ENCODE data around the gene HAUS3. TPM values are rescaled to one million over a fixed set of nuclear protein-coding genes. Genes with fewer than 3 reads are reported as not detected.
"Not testable (repeated sequence)": the region's sequence is repeated elsewhere in the genome, so short reads cannot be mapped to it uniquely, and the experiment has no call there.

HAUS3 gene
- total RNA-seq, 2 experiments from 2014 or later: 23.6 to 23.7 TPM

- Mint-ChIP-seq H3K27me3 (no peaks in the 10 kb centered on the region), H3K9me3 (no peaks in the 10 kb centered on the region), H3K27ac (no peak overlapping the region), H3K36me3 (peaks cover 20% of the 10 kb centered on the region), H3K4me1 (peaks cover 38% of the 10 kb centered on the region), H3K4me3 (no peak overlapping the region)
- DNase-seq: no peak
Measured at GRCh38 chr4:2243681-2244380, 1.9 kb upstream of the HAUS3 start.

GRCh38 chr4:2241003-2241402 is 918 bp downstream of the HAUS3 start:
- Mint-ChIP-seq H3K4me1 (peaks cover 55% of the 10 kb centered on the region), H3K27ac (peak overlapping the region; percentile 89), H3K27me3 (no peaks in the 10 kb centered on the region), H3K9me3 (no peaks in the 10 kb centered on the region), H3K36me3 (peaks cover 30% of the 10 kb centered on the region), H3K4me3 (peak overlapping the region; percentile 87)
- no peak for DNase-seq

- H3K27ac Mint-ChIP-seq: peak overlapping the region; percentile 26
- no peak for DNase-seq
- peaks cover 45% of the 10 kb centered on the region for H3K4me1 Mint-ChIP-seq
- H3K9me3 Mint-ChIP-seq: no peaks in the 10 kb centered on the region
- peak overlapping the region; percentile 68 for H3K4me3 Mint-ChIP-seq
- no peaks in the 10 kb centered on the region for H3K27me3 Mint-ChIP-seq
- peaks cover 39% of the 10 kb centered on the region for H3K36me3 Mint-ChIP-seq
Measured at GRCh38 chr4:2236944-2237666, 4.8 kb downstream of the HAUS3 start.

GRCh38 chr4:2231082-2231481 is 10.8 kb downstream of the HAUS3 start:
- Mint-ChIP-seq H3K9me3 (no peaks in the 10 kb centered on the region), H3K4me1 (peaks cover 13% of the 10 kb centered on the region), H3K27ac (no peak overlapping the region), H3K36me3 (peaks cover 11% of the 10 kb centered on the region), H3K4me3 (no peak overlapping the region), H3K27me3 (no peaks in the 10 kb centered on the region)
- no peak for DNase-seq

GRCh38 chr4:2226261-2226660 is 15.7 kb downstream of the HAUS3 start:
- no peak for DNase-seq
- Mint-ChIP-seq H3K4me1 (peaks cover 2% of the 10 kb centered on the region), H3K27me3 (no peaks in the 10 kb centered on the region), H3K4me3 (no peak overlapping the region), H3K36me3 (peaks cover 5% of the 10 kb centered on the region), H3K9me3 (no peaks in the 10 kb centered on the region), H3K27ac (no peak overlapping the region)

GRCh38 chr4:2222838-2223237 is 19.1 kb downstream of the HAUS3 start:
- Mint-ChIP-seq H3K27ac (no peak overlapping the region), H3K27me3 (no peaks in the 10 kb centered on the region), H3K4me1 (peaks cover 2% of the 10 kb centered on the region), H3K4me3 (no peak overlapping the region), H3K9me3 (no peaks in the 10 kb centered on the region), H3K36me3 (peaks cover 3% of the 10 kb centered on the region)
- no peak for DNase-seq

GRCh38 chr4:2221378-2221777 is 20.5 kb downstream of the HAUS3 start:
- not testable (repeated sequence) for H3K9me3 Mint-ChIP-seq, DNase-seq, H3K27me3 Mint-ChIP-seq, H3K27ac Mint-ChIP-seq, H3K4me3 Mint-ChIP-seq, H3K36me3 Mint-ChIP-seq, H3K4me1 Mint-ChIP-seq

- Mint-ChIP-seq H3K27ac (no peak overlapping the region), H3K4me1 (peaks cover 2% of the 10 kb centered on the region), H3K27me3 (no peaks in the 10 kb centered on the region), H3K9me3 (no peaks in the 10 kb centered on the region), H3K36me3 (peaks cover 3% of the 10 kb centered on the region), H3K4me3 (no peak overlapping the region)
- peak; percentile 68 for DNase-seq
Measured at GRCh38 chr4:2220016-2220630, 21.8 kb downstream of the HAUS3 start.

- Mint-ChIP-seq H3K36me3 (peaks cover 3% of the 10 kb centered on the region), H3K9me3 (no peaks in the 10 kb centered on the region), H3K4me1 (peaks cover 2% of the 10 kb centered on the region), H3K4me3 (no peak overlapping the region), H3K27ac (no peak overlapping the region), H3K27me3 (no peaks in the 10 kb centered on the region)
- DNase-seq: no peak
Measured at GRCh38 chr4:2219233-2219760, 22.6 kb downstream of the HAUS3 start.

GRCh38 chr4:2218436-2218835 is 23.5 kb downstream of the HAUS3 start:
- Mint-ChIP-seq H3K4me3 (no peak overlapping the region), H3K27ac (no peak overlapping the region), H3K36me3 (peaks cover 1% of the 10 kb centered on the region), H3K27me3 (no peaks in the 10 kb centered on the region), H3K9me3 (no peaks in the 10 kb centered on the region), H3K4me1 (peaks cover 2% of the 10 kb centered on the region)
- DNase-seq: no peak

- H3K36me3 Mint-ChIP-seq: no peaks in the 10 kb centered on the region
- no peak overlapping the region for H3K27ac Mint-ChIP-seq
- DNase-seq: no peak
- H3K9me3 Mint-ChIP-seq: no peaks in the 10 kb centered on the region
- H3K27me3 Mint-ChIP-seq: no peaks in the 10 kb centered on the region
- no peak overlapping the region for H3K4me3 Mint-ChIP-seq
- H3K4me1 Mint-ChIP-seq: peaks cover 2% of the 10 kb centered on the region
Measured at GRCh38 chr4:2217726-2218125, 24.2 kb downstream of the HAUS3 start.

- no peaks in the 10 kb centered on the region for H3K36me3 Mint-ChIP-seq
- H3K4me1 Mint-ChIP-seq: no peaks in the 10 kb centered on the region
- no peak overlapping the region for H3K27ac Mint-ChIP-seq
- no peak for DNase-seq
- no peak overlapping the region for H3K4me3 Mint-ChIP-seq
- H3K27me3 Mint-ChIP-seq: no peaks in the 10 kb centered on the region
- no peaks in the 10 kb centered on the region for H3K9me3 Mint-ChIP-seq
Measured at GRCh38 chr4:2212831-2213230, 29.1 kb downstream of the HAUS3 start.

- not testable (repeated sequence) for DNase-seq, H3K4me3 Mint-ChIP-seq, H3K4me1 Mint-ChIP-seq, H3K27ac Mint-ChIP-seq, H3K36me3 Mint-ChIP-seq, H3K9me3 Mint-ChIP-seq, H3K27me3 Mint-ChIP-seq
Measured at GRCh38 chr4:2202789-2203188, 39.1 kb downstream of the HAUS3 start.

GRCh38 chr4:2194496-2194895 is 47.4 kb downstream of the HAUS3 start:
- Mint-ChIP-seq H3K9me3 (no peaks in the 10 kb centered on the region), H3K36me3 (peaks cover 2% of the 10 kb centered on the region), H3K4me3 (no peak overlapping the region), H3K4me1 (no peaks in the 10 kb centered on the region), H3K27ac (no peak overlapping the region), H3K27me3 (no peaks in the 10 kb centered on the region)
- no peak for DNase-seq

- H3K36me3 Mint-ChIP-seq: peaks cover 4% of the 10 kb centered on the region
- no peaks in the 10 kb centered on the region for H3K4me1 Mint-ChIP-seq
- no peaks in the 10 kb centered on the region for H3K27me3 Mint-ChIP-seq
- H3K4me3 Mint-ChIP-seq: no peak overlapping the region
- H3K27ac Mint-ChIP-seq: no peak overlapping the region
- no peaks in the 10 kb centered on the region for H3K9me3 Mint-ChIP-seq
- DNase-seq: no peak
Measured at GRCh38 chr4:2193326-2193725, 48.6 kb downstream of the HAUS3 start.
